Right ventricle myocardium inferior (tissue), 1 donor: Measurements from ENCODE around the gene PHYH. TPM values are rescaled to one million over a fixed set of nuclear protein-coding genes. Genes with fewer than 3 reads are reported as not detected.

Experiments used
- ATAC-seq: fragments of 200-7000 bp; cut with Tn5 transposase; one replicate; pipeline ENCODE4 v1.9.1; 2020; ENCODE audit warnings: mild to moderate bottlenecking, moderate library complexity
- DNase-seq: peaks from one replicate; pipeline ENCODE4 v3.0.0; 2021; ENCODE audit errors: missing footprints
- intact Hi-C: fragments of 100-400 bp; cut with DNase I; formaldehyde crosslinking; loops from one replicate; pipeline ENCODE4 v1.11.0; 2022
- total RNA-seq: library from RNA; stranded (reverse); fragmentation: NEBNext Ultra II Directional; extraction: Animal tissue kit (Norgen Biotek cat#: 25700); gene quantifications from one replicate; pipeline ENCODE4 v1.2.1, GENCODE V29; 2021
- donor health status: DM: no; HTN: yes; CAD: no; lungs with severe emphysema.

The PHYH gene
- total RNA-seq, 1 donor from 2014 or later, result 177 TPM

GRCh38 chr10:13328126-13328525 lies 28.3 kb upstream of the PHYH start:
- no peak for DNase-seq
- intact Hi-C loops, result no loop called here

GRCh38 chr10:13327534-13327933 lies 27.7 kb upstream of the PHYH start:
- DNase-seq, result no peak
- ATAC-seq, result peak; percentile 88
- intact Hi-C loops, result no loop called here

More at GRCh38 chr10:13328126-13328525, 28.3 kb upstream of the PHYH start:
- ATAC-seq, result no peak

GRCh38 chr10:13322615-13323148 lies 22.8 kb upstream of the PHYH start:
- ATAC-seq, result no peak
- intact Hi-C loops, result no loop called here
- no peak for DNase-seq

GRCh38 chr10:13321576-13321975 lies 21.7 kb upstream of the PHYH start:
- DNase-seq, result no peak
- ATAC-seq, result no peak
- intact Hi-C loops, result no loop called here

- ATAC-seq (no peak), DNase-seq (no peak)
- intact Hi-C loops, result no loop called here
Observed at GRCh38 chr10:13319166-13319565, 19.3 kb upstream of the PHYH start.

- DNase-seq, result no peak
- intact Hi-C loops, result no loop called here
- ATAC-seq, result no peak
Observed at GRCh38 chr10:13317474-13317873, 17.6 kb upstream of the PHYH start.

- intact Hi-C loops, result no loop called here
- no peak for ATAC-seq
- no peak for DNase-seq
Observed at GRCh38 chr10:13316635-13317311, 16.9 kb upstream of the PHYH start.

- ATAC-seq (no peak), DNase-seq (no peak)
- intact Hi-C loops, result no loop called here
Observed at GRCh38 chr10:13315361-13315760, 15.5 kb upstream of the PHYH start.

GRCh38 chr10:13311177-13311575 lies 11.3 kb upstream of the PHYH start:
- no peak for DNase-seq
- intact Hi-C loops, result no loop called here
- ATAC-seq, result no peak

GRCh38 chr10:13310518-13311176 lies 10.8 kb upstream of the PHYH start:
- intact Hi-C loops, result no loop called here
- ATAC-seq, result no peak
- no peak for DNase-seq

GRCh38 chr10:13309792-13310191 lies 9.9 kb upstream of the PHYH start:
- no peak for DNase-seq
- intact Hi-C loops, result no loop called here
- ATAC-seq, result no peak

- DNase-seq (no peak), ATAC-seq (no peak)
- intact Hi-C loops, result no loop called here
Observed at GRCh38 chr10:13308096-13308495, 8.2 kb upstream of the PHYH start.

- ATAC-seq (no peak), DNase-seq (no peak)
- intact Hi-C loops, result no loop called here
Observed at GRCh38 chr10:13306103-13306502, 6.2 kb upstream of the PHYH start.

- intact Hi-C loops, result loop anchor here (1.0 kb wide), 1 partner anchor 142 kb away; the partner anchor contains the start of gene MCM10
- ATAC-seq, result no peak
Observed at GRCh38 chr10:13302821-13303555, 3.1 kb upstream of the PHYH start.

GRCh38 chr10:13298748-13299436 lies 972 bp downstream of the PHYH start:
- intact Hi-C loops, result loop anchor here (5.0 kb wide), 1 partner anchor 197 kb away; the partner anchor contains the start of gene OPTN
- DNase-seq (no peak), ATAC-seq (no peak)

More at GRCh38 chr10:13302821-13303555, 3.1 kb upstream of the PHYH start:
- DNase-seq, result no peak

- DNase-seq (no peak), ATAC-seq (no peak)
- intact Hi-C loops, result loop anchor here (5.0 kb wide), 1 partner anchor 194 kb away; the partner anchor contains the start of gene OPTN
Observed at GRCh38 chr10:13296476-13296875, 3.4 kb downstream of the PHYH start.

- ATAC-seq (no peak), DNase-seq (no peak)
- intact Hi-C loops, result loop anchor here (5.0 kb wide), 1 partner anchor 192 kb away; the partner anchor contains the start of gene OPTN
Observed at GRCh38 chr10:13294784-13295183, 5.1 kb downstream of the PHYH start.

- DNase-seq, result no peak
- intact Hi-C loops, result no loop called here
- no peak for ATAC-seq
Observed at GRCh38 chr10:13291821-13292773, 7.8 kb downstream of the PHYH start.
